Esophagus squamous epithelium (tissue), 5 donors: Measurements from ENCODE around the gene BAIAP3. TPM values are rescaled to one million over a fixed set of nuclear protein-coding genes. Genes with fewer than 3 reads are reported as not detected.

Experiments used
- DNase-seq: peaks from one replicate; lab custom pipeline; 2025; lab: John Stamatoyannopoulos, UW
- H3K27ac ChIP-seq, 4 donors: fragments of 200-600 bp; sonication (generic); one replicate each; pipeline ENCODE4 v1.5.1; 2016 to 2019; ENCODE audit warnings: mild to moderate bottlenecking in 1 of 4
- H3K27me3 ChIP-seq, 4 donors: fragments of 200-600 bp; sonication (generic); 1 replicate in 3 of 4; 2 replicates in 1 of 4; pipeline versions ENCODE4 v1.5.1 to v1.6.0; 2017 to 2021; ENCODE audit warnings: antibody characterized with exemption in 1 of 4
- H3K36me3 ChIP-seq, 3 donors: fragments of 200-600 bp; sonication (generic); one replicate each; pipeline ENCODE4 v1.5.1; 2016 to 2019
- H3K4me1 ChIP-seq, 3 donors: fragments of 200-600 bp; sonication (generic); one replicate each; pipeline ENCODE4 v1.5.1; 2017 to 2019
- H3K4me3 ChIP-seq, 4 donors: fragments of 200-600 bp; sonication (generic); 1 replicate in 3 of 4; 2 replicates in 1 of 4; pipeline ENCODE4 v1.5.1; 2016 to 2019; ENCODE audit warnings: mild to moderate bottlenecking in 2 of 4, moderate library complexity in 1 of 4
- H3K9me3 ChIP-seq, 3 donors: fragments of 200-600 bp; sonication (generic); one replicate each; pipeline ENCODE4 v1.5.1; 2016 to 2019
- POLR2A ChIP-seq, 4 donors: fragments of 450-650 bp; IDR thresholded peaks; one replicate each; pipeline ENCODE4 v1.6.1; 2017; ENCODE audit warnings: antibody characterized with exemption in 4 of 4, mild to moderate bottlenecking in 4 of 4, moderate library complexity in 3 of 4
- WGBS, 2 donors: methylation state at CpG; one replicate each; pipeline ENCODE4 v1.1.5; 2018; 5-methylcytosine and 5-hydroxymethylcytosine counted together
- intact Hi-C: fragments of 100-400 bp; cut with DNase I; formaldehyde crosslinking; loops from one replicate; pipeline ENCODE4 v1.15.0; 2022
- total RNA-seq, 4 donors: library from RNA; depleted of rRNA; stranded (reverse); fragments of >200 nt; gene quantifications; one replicate each; pipeline ENCODE4 v1.1.0, GENCODE V29; 2016
- TF ChIP-seq, protein P1 (sequence below), 6 experiments: fragments of 450-650 bp in 4 of 6; fragments of 200-600 bp in 2 of 6; sonication (generic) in 2 of 6; IDR thresholded peaks; one replicate each; pipeline ENCODE4 v1.5.1; 2016 to 2019; ENCODE audit warnings: antibody characterized with exemption in 6 of 6, mild to moderate bottlenecking in 4 of 6, moderate library complexity in 4 of 6
- donor health status: DM: yes; HTN: yes; CAD: no.

The BAIAP3 gene
- total RNA-seq, 4 donors from 2014 or later: 0.68 to 2.7 (median 1.00) TPM

DNA sequence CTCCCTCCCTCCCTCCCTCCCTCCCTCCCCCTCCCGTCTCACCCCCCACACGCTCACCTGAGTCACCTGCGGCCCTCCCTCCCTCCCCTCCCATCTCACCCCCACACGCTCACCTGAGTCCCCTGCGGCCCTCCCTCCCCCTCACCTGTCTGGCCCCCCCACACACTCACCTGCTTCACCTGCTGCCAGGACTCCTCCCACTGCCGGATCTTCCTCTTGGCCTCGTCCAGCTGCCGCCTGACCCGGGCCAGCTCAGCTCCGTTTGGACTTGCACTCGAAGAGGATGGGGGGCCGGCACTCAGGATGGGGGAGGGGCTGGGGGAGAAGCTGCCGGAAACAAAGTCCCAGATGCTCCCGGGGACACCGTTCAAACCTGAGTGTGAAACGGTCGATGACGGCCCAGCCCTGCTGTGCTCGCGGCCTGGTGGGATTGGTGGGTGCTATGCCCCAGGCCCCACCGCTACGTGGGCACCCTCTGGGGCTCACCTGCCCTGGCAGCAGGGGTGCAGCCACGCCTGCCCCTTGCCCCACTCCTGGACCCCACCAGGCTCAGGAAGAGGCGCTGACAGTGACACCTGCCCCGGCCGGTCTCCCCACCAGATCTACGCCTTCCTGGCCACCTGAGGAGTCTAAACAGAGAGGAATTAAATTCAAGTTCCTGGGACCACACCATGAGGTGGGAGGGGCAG lies 34.2 kb downstream of the BAIAP3 start:
- peaks cover 9 to 87% (median 30%) of the 10 kb centered on the region in 3 donors for H3K36me3 ChIP-seq
- H3K9me3 ChIP-seq: no peaks in the 10 kb centered on the region
- no CpG with 5 or more reads among the region's 27 CpGs for WGBS, 2 donors
- intact Hi-C loops: no loop called here
- H3K4me1 ChIP-seq: no peaks in the 10 kb centered on the region
- no peaks in the 10 kb centered on the region for H3K27me3 ChIP-seq
- no peak overlapping the region for H3K27ac ChIP-seq
- no peak overlapping the region for H3K4me3 ChIP-seq
- TF ChIP-seq, protein P1, sequence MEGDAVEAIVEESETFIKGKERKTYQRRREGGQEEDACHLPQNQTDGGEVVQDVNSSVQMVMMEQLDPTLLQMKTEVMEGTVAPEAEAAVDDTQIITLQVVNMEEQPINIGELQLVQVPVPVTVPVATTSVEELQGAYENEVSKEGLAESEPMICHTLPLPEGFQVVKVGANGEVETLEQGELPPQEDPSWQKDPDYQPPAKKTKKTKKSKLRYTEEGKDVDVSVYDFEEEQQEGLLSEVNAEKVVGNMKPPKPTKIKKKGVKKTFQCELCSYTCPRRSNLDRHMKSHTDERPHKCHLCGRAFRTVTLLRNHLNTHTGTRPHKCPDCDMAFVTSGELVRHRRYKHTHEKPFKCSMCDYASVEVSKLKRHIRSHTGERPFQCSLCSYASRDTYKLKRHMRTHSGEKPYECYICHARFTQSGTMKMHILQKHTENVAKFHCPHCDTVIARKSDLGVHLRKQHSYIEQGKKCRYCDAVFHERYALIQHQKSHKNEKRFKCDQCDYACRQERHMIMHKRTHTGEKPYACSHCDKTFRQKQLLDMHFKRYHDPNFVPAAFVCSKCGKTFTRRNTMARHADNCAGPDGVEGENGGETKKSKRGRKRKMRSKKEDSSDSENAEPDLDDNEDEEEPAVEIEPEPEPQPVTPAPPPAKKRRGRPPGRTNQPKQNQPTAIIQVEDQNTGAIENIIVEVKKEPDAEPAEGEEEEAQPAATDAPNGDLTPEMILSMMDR (IDR thresholded peaks at IDR 0.05): no peak
- TF ChIP-seq POLR2A (IDR thresholded peaks at IDR 0.05): no peak
- no peak for DNase-seq

DNA sequence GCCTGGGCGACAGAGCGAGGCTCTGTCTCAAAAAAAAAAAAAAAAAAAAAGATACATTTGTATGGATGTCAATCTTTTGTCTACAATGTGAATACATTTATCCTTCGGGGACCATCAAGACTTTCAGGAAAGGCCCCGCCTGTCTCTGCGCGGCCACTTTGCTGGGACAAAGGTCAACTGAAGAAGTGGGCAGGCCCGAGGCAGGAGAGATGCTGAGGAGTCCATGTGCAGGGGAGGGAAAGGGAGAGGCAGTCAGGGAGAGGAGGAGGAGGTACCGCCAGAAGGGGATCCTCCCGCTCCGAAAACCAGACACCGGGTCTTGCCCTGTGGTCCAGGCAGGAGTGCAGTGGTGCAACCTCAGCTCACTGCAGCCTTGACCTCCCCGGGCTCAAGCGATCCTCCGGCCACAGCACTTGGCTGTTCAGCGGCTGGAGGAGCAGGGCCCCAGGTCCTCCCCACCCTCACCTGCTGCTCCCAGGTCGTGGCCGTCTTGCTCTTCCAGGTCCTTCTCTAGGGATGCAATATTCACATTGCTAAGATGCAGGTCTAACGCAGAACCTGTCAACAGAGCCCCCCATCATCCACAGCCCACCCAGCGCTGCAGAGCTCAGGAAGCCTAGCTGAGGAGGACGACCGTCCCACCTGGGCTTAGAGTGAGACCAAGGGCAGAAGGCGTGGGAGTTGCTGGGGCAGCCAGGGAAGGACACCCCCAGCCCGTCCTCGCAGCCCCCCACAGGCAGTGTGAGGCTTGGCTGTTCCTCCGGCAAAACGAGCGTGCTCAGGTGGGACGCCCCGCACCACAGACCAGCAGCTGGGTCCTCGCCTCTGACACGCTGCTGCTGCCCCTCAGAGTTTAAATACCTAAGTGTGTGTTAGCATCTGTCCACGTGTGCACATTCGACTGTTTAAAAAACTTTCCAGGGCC lies 37.9 kb downstream of the BAIAP3 start:
- H3K9me3 ChIP-seq: no peaks in the 10 kb centered on the region
- no peak overlapping the region for H3K4me3 ChIP-seq
- DNase-seq: no peak
- 90% methylated on average over 12 to 19 of the region's 33 CpGs for WGBS, 2 donors
- H3K36me3 ChIP-seq: peaks cover 17 to 73% (median 19%) of the 10 kb centered on the region in 3 donors
- H3K4me1 ChIP-seq: no peaks in the 10 kb centered on the region
- TF ChIP-seq POLR2A (IDR thresholded peaks at IDR 0.05): no peak
- TF ChIP-seq, protein P1 (IDR thresholded peaks at IDR 0.05): no peak
- intact Hi-C loops: no loop called here
- no peak overlapping the region for H3K27ac ChIP-seq
- no peaks in the 10 kb centered on the region for H3K27me3 ChIP-seq

DNA sequence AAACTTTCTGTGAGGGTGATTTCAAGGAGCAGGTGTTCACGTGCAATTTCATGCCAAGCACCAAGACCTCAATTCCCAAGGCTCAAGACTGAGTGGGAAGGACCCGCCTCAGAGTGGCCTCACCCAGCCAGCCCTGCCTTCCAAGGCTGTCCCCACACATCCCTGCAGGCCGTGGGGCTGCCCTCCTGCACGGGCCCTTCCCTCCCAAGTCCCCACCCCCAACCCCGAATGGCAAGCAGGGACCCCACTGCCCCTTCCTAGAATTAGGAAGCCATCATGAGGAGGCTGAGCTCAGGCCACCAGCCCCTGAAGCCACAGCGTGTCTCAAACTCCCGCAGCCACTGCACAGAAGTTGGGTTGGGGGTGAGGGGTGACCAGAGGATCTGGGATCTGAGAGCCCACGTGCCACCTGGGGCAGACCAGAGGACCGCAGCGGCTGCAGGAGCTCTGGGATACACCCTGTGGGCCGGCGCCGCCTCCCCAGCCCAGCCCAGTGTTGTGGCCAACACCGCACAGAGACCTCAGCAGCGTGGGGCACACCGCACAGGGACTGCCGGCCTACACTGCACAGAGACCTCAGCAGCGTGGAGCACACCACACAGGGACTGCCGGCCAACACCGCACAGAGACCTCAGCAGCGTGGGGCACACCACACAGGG lies 39.0 kb downstream of the BAIAP3 start:
- 82 to 87% methylated on average over 4 to 6 of the region's 21 CpGs for WGBS, 2 donors
- Histone ChIP-seq H3K27me3 (no peaks in the 10 kb centered on the region), H3K4me3 (no peak overlapping the region), H3K27ac (no peak overlapping the region), H3K4me1 (peaks cover 0 to under 1% (median 0%) of the 10 kb centered on the region in 3 donors), H3K9me3 (no peaks in the 10 kb centered on the region), H3K36me3 (peaks cover 9 to 72% (median 17%) of the 10 kb centered on the region in 3 donors)
- no peak for TF ChIP-seq POLR2A (IDR thresholded peaks at IDR 0.05)
- TF ChIP-seq, protein P1 (IDR thresholded peaks at IDR 0.05): no peak
- no peak for DNase-seq
- intact Hi-C loops: no loop called here

DNA sequence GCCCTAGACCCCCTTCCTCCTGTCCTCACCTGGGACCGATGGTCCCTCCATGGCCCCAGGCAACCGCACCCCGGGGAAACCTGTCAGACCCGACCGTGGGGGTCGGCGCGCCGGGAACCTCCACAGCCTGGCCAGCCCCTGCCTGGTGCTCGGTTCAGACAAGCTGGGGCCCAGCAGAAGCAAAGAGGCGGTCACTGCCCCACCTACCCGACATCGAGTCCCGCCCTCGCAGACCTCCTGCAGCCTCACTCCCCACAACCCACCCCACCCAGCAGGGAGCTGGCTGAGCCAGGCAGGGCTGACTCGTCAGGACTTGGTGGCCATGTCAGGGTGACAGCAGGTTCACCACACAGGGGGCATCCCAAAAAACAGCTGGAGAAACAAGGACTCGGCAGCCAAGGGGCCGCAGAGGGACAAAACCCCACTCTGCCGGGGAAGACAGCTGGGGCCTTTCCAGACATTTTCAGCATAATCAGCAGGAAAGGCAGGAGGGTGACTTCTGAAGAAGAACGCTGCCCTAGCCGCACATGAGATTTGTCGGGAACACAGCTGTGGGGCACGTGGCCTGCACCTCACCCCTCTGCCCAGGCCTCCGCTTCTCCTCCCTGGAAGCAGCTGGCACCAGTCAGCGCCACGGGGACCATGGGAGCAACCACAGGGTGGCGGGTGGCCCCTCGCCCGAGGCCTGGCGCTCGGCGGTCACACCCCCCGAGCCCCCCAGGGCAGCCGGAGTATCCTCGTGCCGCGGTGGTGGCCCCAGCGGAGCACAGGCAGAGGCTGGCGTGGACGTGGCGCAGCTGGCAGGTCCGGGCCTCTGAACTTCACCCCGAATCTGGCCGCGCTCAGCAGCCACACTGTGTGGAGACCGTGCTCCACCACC lies 41.2 kb downstream of the BAIAP3 start:
- H3K4me3 ChIP-seq: no peak overlapping the region
- no peaks in the 10 kb centered on the region for H3K9me3 ChIP-seq
- intact Hi-C loops: no loop called here
- no peaks in the 10 kb centered on the region for H3K27me3 ChIP-seq
- no peak for DNase-seq
- H3K4me1 ChIP-seq: peaks cover 14 to 23% (median 18%) of the 10 kb centered on the region in 3 donors
- no peak overlapping the region for H3K27ac ChIP-seq
- no peak for TF ChIP-seq POLR2A (IDR thresholded peaks at IDR 0.05)
- TF ChIP-seq, protein P1 (IDR thresholded peaks at IDR 0.05): no peak
- 88 to 90% methylated on average over 6 of the region's 46 CpGs for WGBS, 2 donors
- H3K36me3 ChIP-seq: peaks cover 9 to 65% (median 16%) of the 10 kb centered on the region in 3 donors
